Fibroblast of villous mesenchyme (primary cell): ENCODE measurements around the gene EGFL8. TPM values are rescaled to one million over a fixed set of nuclear protein-coding genes. Genes with fewer than 3 reads are reported as not detected.

Source experiments
- DNase-seq: peaks from one replicate; pipeline ENCODE4 v3.0.0-alpha.2; 2010; ENCODE audit warnings: low read depth
- H3K4me3 ChIP-seq: 2 replicates; pipeline ENCODE4 v1.5.1; 2011; ENCODE audit warnings: low read depth, mild to moderate bottlenecking, low read length
- total RNA-seq: library from RNA; depleted of rRNA; stranded (reverse); fragments of >200 nt; gene quantifications from 2 replicates; pipeline ENCODE4 v1.2.3, GENCODE V29; 2012
- TF ChIP-seq, protein P1 (sequence below): IDR thresholded peaks from 2 replicates; pipeline ENCODE4 v1.5.1; 2012; ENCODE audit warnings: low read depth, mild to moderate bottlenecking, low read length; ENCODE audit not compliant: insufficient read depth

EGFL8 gene
- total RNA-seq, 1 donor, result 2.6 TPM

DNA sequence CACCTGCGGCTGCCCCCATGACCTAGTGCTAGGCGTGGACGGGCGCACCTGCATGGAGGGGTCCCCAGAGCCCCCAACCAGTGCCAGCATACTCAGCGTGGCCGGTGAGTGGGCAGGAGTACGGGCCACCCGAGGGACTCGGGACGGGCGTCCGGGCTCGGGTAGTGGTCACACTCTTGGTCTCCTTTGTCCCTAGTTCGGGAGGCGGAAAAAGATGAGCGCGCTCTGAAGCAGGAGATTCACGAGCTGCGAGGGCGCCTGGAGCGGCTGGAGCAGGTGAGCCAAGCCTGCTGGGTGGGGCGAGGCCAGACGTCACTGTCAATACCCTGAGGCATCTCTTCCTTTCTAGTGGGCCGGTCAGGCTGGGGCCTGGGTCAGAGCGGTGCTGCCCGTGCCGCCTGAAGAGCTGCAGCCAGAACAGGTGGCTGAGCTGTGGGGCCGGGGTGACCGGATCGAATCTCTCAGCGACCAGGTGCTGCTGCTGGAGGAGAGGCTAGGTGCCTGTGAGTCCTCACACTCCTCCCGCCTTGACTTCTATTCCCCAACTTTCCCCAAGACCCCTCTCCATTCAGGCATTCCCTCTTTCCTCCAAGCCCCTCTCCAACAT, 2.9 kb downstream of the EGFL8 start:
- TF ChIP-seq, protein P1, sequence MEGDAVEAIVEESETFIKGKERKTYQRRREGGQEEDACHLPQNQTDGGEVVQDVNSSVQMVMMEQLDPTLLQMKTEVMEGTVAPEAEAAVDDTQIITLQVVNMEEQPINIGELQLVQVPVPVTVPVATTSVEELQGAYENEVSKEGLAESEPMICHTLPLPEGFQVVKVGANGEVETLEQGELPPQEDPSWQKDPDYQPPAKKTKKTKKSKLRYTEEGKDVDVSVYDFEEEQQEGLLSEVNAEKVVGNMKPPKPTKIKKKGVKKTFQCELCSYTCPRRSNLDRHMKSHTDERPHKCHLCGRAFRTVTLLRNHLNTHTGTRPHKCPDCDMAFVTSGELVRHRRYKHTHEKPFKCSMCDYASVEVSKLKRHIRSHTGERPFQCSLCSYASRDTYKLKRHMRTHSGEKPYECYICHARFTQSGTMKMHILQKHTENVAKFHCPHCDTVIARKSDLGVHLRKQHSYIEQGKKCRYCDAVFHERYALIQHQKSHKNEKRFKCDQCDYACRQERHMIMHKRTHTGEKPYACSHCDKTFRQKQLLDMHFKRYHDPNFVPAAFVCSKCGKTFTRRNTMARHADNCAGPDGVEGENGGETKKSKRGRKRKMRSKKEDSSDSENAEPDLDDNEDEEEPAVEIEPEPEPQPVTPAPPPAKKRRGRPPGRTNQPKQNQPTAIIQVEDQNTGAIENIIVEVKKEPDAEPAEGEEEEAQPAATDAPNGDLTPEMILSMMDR, result no peak
- no peak for DNase-seq
- H3K4me3 ChIP-seq, result no peak overlapping the region

DNA sequence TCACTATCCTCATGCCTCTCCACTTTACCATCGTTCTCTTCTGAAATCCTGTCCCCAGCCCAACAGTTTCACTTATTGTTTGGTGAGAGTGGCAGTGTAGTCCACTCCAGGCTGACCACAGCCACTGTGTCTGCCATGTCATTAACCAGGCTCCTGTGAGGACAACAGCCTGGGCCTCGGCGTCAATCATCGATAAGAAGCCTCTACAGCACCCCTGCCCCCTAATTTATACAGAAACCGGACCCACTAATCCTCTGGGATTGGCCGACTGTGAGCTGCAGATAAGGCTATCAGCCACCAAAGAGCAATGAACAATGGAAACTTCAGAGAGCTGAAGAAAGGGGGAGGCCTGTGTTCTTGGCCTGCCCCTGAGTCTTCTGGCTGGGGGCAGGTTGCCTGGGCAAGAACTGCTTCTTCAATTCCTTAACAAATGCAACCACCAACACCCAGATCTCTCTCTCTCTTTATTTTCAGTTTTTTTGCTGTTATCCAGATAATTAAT, 3.4 kb downstream of the EGFL8 start:
- DNase-seq, result no peak
- H3K4me3 ChIP-seq, result no peak overlapping the region
- TF ChIP-seq, protein P1, result no peak

DNA sequence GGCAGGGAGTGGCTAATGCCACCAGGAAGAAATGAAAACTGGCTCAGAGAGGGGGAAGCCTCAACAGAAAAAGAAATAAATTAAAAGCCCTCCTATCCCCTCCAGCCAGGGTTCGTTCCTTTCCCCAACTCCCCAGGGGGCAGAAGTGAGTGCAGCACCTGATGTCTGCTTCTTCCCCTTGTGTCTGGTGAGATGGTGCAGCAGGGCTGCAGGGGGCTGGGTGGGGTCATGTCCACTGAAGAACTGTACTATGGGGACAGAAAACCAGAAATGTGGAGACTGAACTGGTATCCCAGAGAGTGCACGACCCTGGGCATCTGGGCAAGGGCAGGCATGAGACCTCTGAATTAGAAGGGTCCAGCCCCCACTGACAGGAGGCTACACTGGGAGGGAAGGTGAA, 4.0 kb downstream of the EGFL8 start:
- TF ChIP-seq, protein P1, result no peak
- H3K4me3 ChIP-seq, result no peak overlapping the region
- no peak for DNase-seq

DNA sequence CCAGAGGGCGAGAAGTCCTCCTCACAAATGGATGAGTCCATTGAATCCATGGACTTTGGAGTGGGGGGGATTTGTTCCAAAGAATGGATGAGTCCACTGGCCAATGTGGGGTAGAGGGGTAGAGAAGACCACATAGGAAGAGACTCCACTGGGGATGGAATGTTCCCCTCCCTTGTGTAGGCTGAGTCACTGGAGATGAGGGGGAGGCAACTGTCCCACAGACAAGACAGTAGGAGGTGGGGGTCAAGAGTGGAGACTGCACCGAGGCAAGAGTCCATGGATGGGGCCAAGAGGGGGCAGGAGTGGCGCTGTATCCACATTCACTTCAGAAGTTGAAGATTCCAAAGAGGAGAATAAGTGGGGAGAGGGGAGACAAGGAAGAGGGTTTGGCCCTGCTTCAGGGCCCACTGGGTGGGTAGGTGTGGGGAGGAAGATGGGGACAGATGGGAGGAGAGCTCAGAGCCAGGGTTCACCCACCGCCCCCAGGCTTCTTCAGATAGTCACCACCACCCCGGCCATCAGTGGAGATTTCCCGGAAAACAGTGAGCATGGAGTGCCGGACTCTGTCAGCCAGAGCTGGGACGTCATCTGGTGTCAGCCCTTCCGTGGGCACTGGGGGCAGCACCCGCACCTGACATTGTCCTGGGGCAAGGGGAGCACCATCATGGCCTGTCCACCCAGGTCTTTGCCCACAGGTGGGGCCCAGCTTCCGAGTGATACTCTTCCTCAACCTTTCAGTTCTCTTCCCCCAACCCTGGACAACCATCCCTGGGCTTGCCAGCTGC, 4.6 kb downstream of the EGFL8 start:
- H3K4me3 ChIP-seq, result no peak overlapping the region
- no peak for DNase-seq
- TF ChIP-seq, protein P1, result no peak

DNA sequence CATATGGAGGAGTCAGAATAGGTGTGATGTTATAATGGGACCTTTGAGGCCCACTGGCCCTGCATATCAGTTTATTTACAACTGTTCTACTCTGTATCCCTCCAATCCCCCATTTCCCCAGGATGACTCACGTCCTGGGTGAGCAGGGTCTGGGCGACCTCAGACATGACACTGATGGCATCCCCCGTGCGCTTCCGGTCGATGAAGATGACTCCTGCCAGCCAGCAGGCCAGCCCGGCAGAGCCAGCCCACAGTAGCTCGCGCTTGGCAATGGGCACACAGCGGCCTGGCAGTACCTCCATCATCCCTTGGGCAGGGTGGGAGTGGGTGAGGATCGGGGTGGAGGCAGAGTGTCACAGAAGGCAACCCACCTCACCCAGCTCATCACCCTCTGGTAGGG, 5.9 kb downstream of the EGFL8 start:
- H3K4me3 ChIP-seq, result no peak overlapping the region
- TF ChIP-seq, protein P1, result no peak
- no peak for DNase-seq

DNA sequence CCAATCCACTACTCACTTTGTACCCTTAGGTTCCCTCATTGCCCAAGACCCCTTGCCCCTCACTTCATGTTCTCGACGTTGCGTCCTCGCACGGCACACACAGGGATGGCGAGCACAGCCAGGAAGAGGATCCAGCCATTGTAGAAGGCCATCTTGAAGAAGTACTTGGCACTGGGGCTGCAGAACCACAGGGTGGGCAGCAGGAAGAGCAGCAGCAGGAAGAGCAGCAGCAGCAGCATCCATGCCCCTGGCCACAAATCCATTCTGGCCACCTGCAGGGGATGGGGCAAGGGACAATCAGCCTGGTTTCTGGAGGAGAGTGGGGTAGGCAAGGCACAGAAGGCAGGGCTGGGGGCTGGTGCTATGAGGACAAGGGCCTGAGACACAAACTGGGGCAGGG, 6.8 kb downstream of the EGFL8 start:
- DNase-seq, result no peak
- H3K4me3 ChIP-seq, result no peak overlapping the region
- TF ChIP-seq, protein P1, result no peak
